ENCODE data around the gene RNF175. TPM values are rescaled to one million over a fixed set of nuclear protein-coding genes. Genes with fewer than 3 reads are reported as not detected.

RNF175 gene
- total and polyA plus RNA-seq, 3 experiments from 2014 or later, result not detected

- Histone ChIP-seq H3K27me3 (ENCODE audit: insufficient read depth, low read length, poor library complexity, severe bottlenecking) (peaks cover 43% of the 10 kb centered on the region), H3K36me3 (ENCODE audit: insufficient read depth, low read length) (no peaks in the 10 kb centered on the region), H3K9me3 (ENCODE audit: low read length) (no peaks in the 10 kb centered on the region), H3K27ac (ENCODE audit: low read depth, low read length) (no peak overlapping the region), H3K4me3 (ENCODE audit: low read length) (no peak overlapping the region), H3K4me1 (ENCODE audit: insufficient read depth, low read length) (peaks cover 40% of the 10 kb centered on the region)
- Mint-ChIP-seq H3K4me3 (peak overlapping the region in 6 of 7 donors; percentile 12 to 78 (median 61)), H3K4me1 (peaks cover 26 to 50% (median 39%) of the 10 kb centered on the region in 3 donors), H3K36me3 (no peaks in the 10 kb centered on the region), H3K27me3 (peaks cover 62 to 84% of the 10 kb centered on the region in 2 donors), H3K27ac (no peak overlapping the region), H3K9me3 (no peaks in the 10 kb centered on the region)
- POLR2A ChIA-PET, result no interaction called here
- CTCF ChIA-PET, result no interaction called here
- no peak for DNase-seq
Measured at GRCh38 chr4:153788051-153788412, 28.2 kb upstream of the RNF175 start.

DNA sequence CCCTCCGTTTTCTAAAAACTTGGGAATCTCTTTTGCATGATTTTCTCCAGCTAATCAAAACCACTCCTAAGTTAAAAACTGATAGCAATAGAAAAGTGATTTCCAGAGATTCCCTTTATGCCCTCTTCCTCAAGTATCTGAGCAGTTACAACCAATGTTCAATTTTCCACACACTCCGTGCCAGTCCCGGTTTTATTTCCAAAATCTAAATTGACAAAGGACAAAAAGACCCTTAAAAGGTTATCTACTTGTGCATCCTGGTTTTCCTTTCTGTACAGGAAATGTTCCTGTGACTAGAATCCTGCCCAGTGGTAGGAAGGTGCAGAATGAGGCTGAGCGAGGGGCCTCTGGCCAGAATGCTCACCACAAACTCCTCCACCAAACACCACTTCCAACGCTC is 27.8 kb upstream of the RNF175 start:
- CTCF ChIA-PET, result no interaction called here
- Mint-ChIP-seq H3K36me3 (no peaks in the 10 kb centered on the region), H3K4me1 (peaks cover 23 to 46% (median 34%) of the 10 kb centered on the region in 3 donors), H3K9me3 (no peaks in the 10 kb centered on the region), H3K4me3 (peak overlapping the region in 2 of 7 donors; percentile 7 to 43), H3K27me3 (peaks cover 59 to 83% of the 10 kb centered on the region in 2 donors), H3K27ac (no peak overlapping the region)
- no peaks in the 10 kb centered on the region for H3K9me3 ChIP-seq (ENCODE audit: low read length)
- H3K27ac ChIP-seq (ENCODE audit: low read depth, low read length), result no peak overlapping the region
- peaks cover 43% of the 10 kb centered on the region for H3K27me3 ChIP-seq (ENCODE audit: insufficient read depth, low read length, poor library complexity, severe bottlenecking)
- no peak overlapping the region for H3K4me3 ChIP-seq (ENCODE audit: low read length)
- H3K4me1 ChIP-seq (ENCODE audit: insufficient read depth, low read length), result peaks cover 35% of the 10 kb centered on the region
- POLR2A ChIA-PET, result no interaction called here
- no peak for DNase-seq
- no peaks in the 10 kb centered on the region for H3K36me3 ChIP-seq (ENCODE audit: insufficient read depth, low read length)

DNA sequence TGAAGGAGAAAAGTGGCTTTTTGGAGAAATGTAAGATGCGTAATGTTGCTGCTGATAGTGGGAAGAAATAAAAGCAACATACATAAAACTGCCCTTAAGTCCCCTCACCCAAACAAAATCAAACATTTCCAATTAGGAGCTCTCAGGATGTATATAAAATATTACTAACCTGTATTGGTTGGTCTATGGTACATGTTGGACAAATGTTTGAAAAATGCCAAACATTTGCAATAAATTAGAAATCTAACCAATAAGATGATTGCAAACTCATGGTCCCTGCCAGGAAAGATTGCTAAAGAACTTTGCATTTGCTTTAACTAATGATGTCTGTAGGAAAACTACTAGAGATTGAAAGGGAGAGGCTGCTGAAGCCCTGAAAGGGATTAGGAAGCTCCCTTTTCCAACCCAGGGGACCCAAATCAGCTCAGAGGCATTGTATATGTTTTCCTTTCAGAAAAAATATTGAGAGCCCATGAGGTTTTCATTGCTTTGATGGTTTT is 27.3 kb upstream of the RNF175 start:
- DNase-seq, result no peak
- Histone ChIP-seq H3K4me1 (ENCODE audit: insufficient read depth, low read length) (peaks cover 30% of the 10 kb centered on the region), H3K36me3 (ENCODE audit: insufficient read depth, low read length) (no peaks in the 10 kb centered on the region), H3K9me3 (ENCODE audit: low read length) (no peaks in the 10 kb centered on the region), H3K27ac (ENCODE audit: low read depth, low read length) (no peak overlapping the region), H3K27me3 (ENCODE audit: insufficient read depth, low read length, poor library complexity, severe bottlenecking) (peaks cover 38% of the 10 kb centered on the region), H3K4me3 (ENCODE audit: low read length) (no peak overlapping the region)
- ChIA-PET POLR2A (no interaction called here), CTCF (no interaction called here)
- Mint-ChIP-seq H3K27me3 (peaks cover 56 to 83% of the 10 kb centered on the region in 2 donors), H3K36me3 (no peaks in the 10 kb centered on the region), H3K9me3 (no peaks in the 10 kb centered on the region), H3K27ac (no peak overlapping the region), H3K4me3 (no peak overlapping the region), H3K4me1 (peaks cover 21 to 41% (median 30%) of the 10 kb centered on the region in 3 donors)

DNA sequence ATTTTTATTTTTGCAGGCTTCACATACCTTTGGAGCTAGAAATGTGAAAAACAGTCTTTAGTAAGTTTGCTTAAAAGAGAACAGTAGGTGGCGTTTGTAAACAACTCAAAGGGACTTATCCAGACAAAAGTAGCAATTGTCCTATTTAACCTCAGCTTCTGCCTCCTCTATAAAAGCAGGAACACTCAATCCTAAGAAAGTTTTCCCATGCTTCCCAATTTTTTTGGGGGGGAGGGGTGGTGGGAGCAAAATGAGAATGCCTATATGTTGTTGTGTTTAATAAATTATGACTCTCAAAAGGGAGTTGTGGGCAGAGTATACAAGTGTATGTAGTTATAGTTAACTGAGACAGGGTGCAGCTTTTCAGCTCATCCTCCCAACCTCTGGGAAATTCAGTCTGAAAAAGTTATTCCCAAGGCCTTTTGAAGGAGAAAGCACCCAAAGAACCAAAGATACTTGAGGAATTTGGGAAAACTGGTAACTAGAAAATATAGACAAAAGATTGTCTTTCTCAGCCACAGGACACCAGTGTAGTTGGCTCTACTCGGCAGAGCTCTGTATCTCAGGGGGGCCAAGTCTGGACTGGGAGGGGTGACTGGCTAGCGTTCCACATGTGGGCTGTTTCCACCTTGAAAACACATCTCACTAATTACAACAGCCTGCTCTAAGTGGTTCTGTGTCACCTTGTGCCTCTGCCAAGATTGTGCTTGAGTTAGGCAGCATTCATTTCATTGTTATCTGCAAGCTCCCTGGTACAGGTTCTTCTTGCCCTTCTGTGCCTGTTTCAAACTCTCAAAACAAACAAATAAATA is 26.3 kb upstream of the RNF175 start:
- DNase-seq, result no peak
- H3K27ac Mint-ChIP-seq, result no peak overlapping the region
- ChIA-PET CTCF (interaction anchor here (0.8 to 1.2 kb wide), 4 partner anchors 20 to 215 kb away, joined by 3 read pairs; no protein-coding TSS in a partner anchor), POLR2A (no interaction called here)
- Histone ChIP-seq H3K4me1 (ENCODE audit: insufficient read depth, low read length) (peaks cover 20% of the 10 kb centered on the region), H3K27ac (ENCODE audit: low read depth, low read length) (no peak overlapping the region), H3K9me3 (ENCODE audit: low read length) (no peaks in the 10 kb centered on the region), H3K36me3 (ENCODE audit: insufficient read depth, low read length) (no peaks in the 10 kb centered on the region), H3K27me3 (ENCODE audit: insufficient read depth, low read length, poor library complexity, severe bottlenecking) (peaks cover 28% of the 10 kb centered on the region), H3K4me3 (ENCODE audit: low read length) (no peak overlapping the region)
- H3K36me3 Mint-ChIP-seq, result no peaks in the 10 kb centered on the region
- H3K4me3 Mint-ChIP-seq, result no peak overlapping the region
- H3K27me3 Mint-ChIP-seq, result peaks cover 48 to 83% of the 10 kb centered on the region in 2 donors
- H3K4me1 Mint-ChIP-seq, result peaks cover 11 to 31% (median 20%) of the 10 kb centered on the region in 3 donors
- H3K9me3 Mint-ChIP-seq, result no peaks in the 10 kb centered on the region

DNA sequence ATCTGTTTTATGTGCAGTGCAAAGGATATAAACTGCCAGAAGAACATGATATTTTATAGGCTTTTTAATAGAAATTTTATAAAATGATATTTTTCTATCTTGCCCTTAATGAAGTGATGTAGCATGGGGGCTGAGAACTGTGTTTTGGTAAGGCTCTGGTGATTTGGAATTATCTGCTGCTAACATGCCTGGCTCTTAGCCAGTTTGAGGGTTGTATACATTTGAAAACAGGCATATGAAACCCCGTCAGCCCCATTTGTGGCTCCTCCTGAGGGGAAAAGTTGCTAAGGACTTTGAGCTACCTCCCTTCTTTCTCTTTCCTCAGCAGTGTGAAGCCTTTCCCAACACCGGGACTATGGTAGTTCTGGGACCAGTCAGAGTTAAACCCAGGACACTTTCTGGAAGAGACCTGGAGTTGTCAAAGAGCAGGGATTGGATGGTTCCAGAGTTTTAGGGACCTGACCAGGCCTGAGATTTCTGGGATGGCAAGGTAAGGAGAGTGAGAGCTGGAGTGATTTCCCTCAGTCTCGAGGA is 24.4 kb upstream of the RNF175 start:
- Histone ChIP-seq H3K27me3 (ENCODE audit: insufficient read depth, low read length, poor library complexity, severe bottlenecking) (peaks cover 15% of the 10 kb centered on the region), H3K9me3 (ENCODE audit: low read length) (no peaks in the 10 kb centered on the region), H3K4me1 (ENCODE audit: insufficient read depth, low read length) (peaks cover 5% of the 10 kb centered on the region), H3K4me3 (ENCODE audit: low read length) (no peak overlapping the region), H3K27ac (ENCODE audit: low read depth, low read length) (no peak overlapping the region), H3K36me3 (ENCODE audit: insufficient read depth, low read length) (no peaks in the 10 kb centered on the region)
- Mint-ChIP-seq H3K4me3 (no peak overlapping the region), H3K36me3 (no peaks in the 10 kb centered on the region), H3K4me1 (peaks cover 7 to 16% (median 8%) of the 10 kb centered on the region in 3 donors), H3K9me3 (no peaks in the 10 kb centered on the region), H3K27me3 (peaks cover 32 to 87% of the 10 kb centered on the region in 2 donors), H3K27ac (no peak overlapping the region)
- CTCF ChIA-PET, result interaction anchor here (1.4 kb wide), 1 partner anchor 11 kb away, joined by 4 read pairs; no protein-coding TSS in a partner anchor
- POLR2A ChIA-PET, result no interaction called here
- no peak for DNase-seq

DNA sequence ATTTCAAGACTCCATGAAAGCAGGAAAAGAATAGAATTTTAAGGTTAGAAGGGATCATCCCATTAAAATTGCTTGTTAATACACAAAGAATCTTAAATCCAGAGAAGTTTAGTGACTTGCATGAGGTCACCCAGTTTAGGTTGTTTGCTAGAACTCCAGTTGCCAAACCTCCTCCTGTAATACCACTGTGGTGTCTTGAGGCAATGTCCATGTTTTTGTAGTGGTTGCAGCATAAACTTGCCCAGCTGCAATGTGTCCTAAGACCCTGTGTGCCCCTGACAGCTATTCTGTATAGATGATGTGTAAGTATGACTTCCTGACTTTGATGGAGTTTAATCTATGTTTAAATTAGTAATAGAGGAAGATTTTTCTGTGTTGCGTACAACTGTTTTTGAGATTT is 22.8 kb upstream of the RNF175 start:
- no peak overlapping the region for H3K27ac ChIP-seq (ENCODE audit: low read depth, low read length)
- H3K36me3 Mint-ChIP-seq, result no peaks in the 10 kb centered on the region
- no peaks in the 10 kb centered on the region for H3K36me3 ChIP-seq (ENCODE audit: insufficient read depth, low read length)
- H3K4me3 ChIP-seq (ENCODE audit: low read length), result no peak overlapping the region
- no peak overlapping the region for H3K4me3 Mint-ChIP-seq
- H3K9me3 Mint-ChIP-seq, result peaks cover 0 to 6% (median 0%) of the 10 kb centered on the region in 5 donors
- ChIA-PET POLR2A (no interaction called here), CTCF (interaction anchor here (1.0 kb wide), 1 partner anchor 8 kb away, joined by 3 read pairs; no protein-coding TSS in a partner anchor)
- no peaks in the 10 kb centered on the region for H3K4me1 ChIP-seq (ENCODE audit: insufficient read depth, low read length)
- H3K27me3 ChIP-seq (ENCODE audit: insufficient read depth, low read length, poor library complexity, severe bottlenecking), result peaks cover 12% of the 10 kb centered on the region
- H3K4me1 Mint-ChIP-seq, result peaks cover 0 to 3% (median 0%) of the 10 kb centered on the region in 3 donors
- H3K9me3 ChIP-seq (ENCODE audit: low read length), result no peaks in the 10 kb centered on the region
- no peak for DNase-seq
- no peak overlapping the region for H3K27ac Mint-ChIP-seq
- H3K27me3 Mint-ChIP-seq, result peaks cover 21 to 86% of the 10 kb centered on the region in 2 donors

DNA sequence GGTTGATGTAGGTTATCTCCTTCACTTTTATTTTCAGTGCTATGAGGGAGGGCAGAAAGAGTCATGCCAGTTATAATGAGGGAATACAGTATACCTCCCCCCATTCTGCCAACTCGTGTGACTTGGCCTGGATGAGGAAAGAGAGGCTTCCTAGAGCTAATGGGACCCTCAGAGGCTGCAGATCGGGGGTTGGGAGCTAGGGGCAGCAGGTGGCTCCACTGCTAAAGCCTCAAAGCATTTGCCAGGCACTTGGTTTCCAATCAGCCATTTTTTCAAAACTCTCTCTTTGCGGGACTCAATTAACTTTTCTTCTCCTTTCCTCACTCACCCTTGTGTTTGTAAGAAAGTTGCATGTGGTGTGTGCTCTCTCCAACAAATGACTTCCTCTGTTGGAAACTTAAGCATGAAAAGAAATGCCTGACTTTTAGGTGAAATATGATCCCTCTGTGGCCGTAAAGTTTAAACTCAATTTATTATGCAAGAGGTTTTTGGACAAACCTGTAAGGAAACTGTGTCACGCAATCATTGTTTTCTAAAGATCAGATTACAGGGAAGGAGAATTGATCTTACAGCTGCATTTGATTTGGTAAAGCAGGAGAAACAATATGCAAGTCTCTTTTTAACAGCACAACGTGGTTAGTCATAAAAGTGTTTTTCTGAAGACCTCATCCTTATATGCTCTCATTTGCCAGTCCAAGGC is 22.0 kb upstream of the RNF175 start:
- peaks cover 4% of the 10 kb centered on the region for H3K27me3 ChIP-seq (ENCODE audit: insufficient read depth, low read length, poor library complexity, severe bottlenecking)
- H3K4me1 ChIP-seq (ENCODE audit: insufficient read depth, low read length), result no peaks in the 10 kb centered on the region
- DNase-seq, result no peak
- CTCF ChIA-PET, result interaction anchor here (1.0 kb wide), 1 partner anchor 9 kb away, joined by 3 read pairs; no protein-coding TSS in a partner anchor
- no peak overlapping the region for H3K4me3 ChIP-seq (ENCODE audit: low read length)
- H3K36me3 Mint-ChIP-seq, result no peaks in the 10 kb centered on the region
- no peak overlapping the region for H3K27ac Mint-ChIP-seq
- no peaks in the 10 kb centered on the region for H3K9me3 ChIP-seq (ENCODE audit: low read length)
- H3K4me3 Mint-ChIP-seq, result no peak overlapping the region
- H3K4me1 Mint-ChIP-seq, result no peaks in the 10 kb centered on the region
- no peak overlapping the region for H3K27ac ChIP-seq (ENCODE audit: low read depth, low read length)
- no peaks in the 10 kb centered on the region for H3K36me3 ChIP-seq (ENCODE audit: insufficient read depth, low read length)
- H3K27me3 Mint-ChIP-seq, result peaks cover 15 to 85% of the 10 kb centered on the region in 2 donors
- peaks cover 0 to 6% (median 0%) of the 10 kb centered on the region in 5 donors for H3K9me3 Mint-ChIP-seq
- POLR2A ChIA-PET, result no interaction called here

DNA sequence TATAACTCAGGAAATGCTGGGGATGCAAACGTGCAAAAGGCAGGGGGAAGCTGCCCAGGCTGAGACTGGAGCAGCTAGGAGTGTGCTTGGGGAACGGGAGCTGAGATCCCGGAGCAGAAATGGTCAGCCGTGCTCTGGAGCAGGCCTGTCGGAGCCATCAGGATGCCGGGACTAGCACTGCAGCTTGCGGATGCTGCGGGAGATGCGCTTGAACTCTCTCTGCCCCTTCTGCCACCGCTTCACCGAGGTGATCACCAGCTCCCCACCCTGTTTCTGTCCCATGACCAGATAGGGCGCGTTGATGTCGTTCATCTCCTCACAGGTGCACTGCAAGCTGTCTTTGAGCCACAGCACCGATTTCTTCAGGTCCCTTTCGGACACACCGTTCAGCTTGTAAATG is 21.5 kb upstream of the RNF175 start:
- Mint-ChIP-seq H3K27me3 (peaks cover 15 to 85% of the 10 kb centered on the region in 2 donors), H3K9me3 (peaks cover 0 to 6% (median 0%) of the 10 kb centered on the region in 5 donors), H3K4me3 (no peak overlapping the region), H3K27ac (no peak overlapping the region), H3K4me1 (no peaks in the 10 kb centered on the region), H3K36me3 (no peaks in the 10 kb centered on the region)
- H3K4me3 ChIP-seq (ENCODE audit: low read length), result no peak overlapping the region
- H3K9me3 ChIP-seq (ENCODE audit: low read length), result no peaks in the 10 kb centered on the region
- H3K4me1 ChIP-seq (ENCODE audit: insufficient read depth, low read length), result no peaks in the 10 kb centered on the region
- H3K36me3 ChIP-seq (ENCODE audit: insufficient read depth, low read length), result no peaks in the 10 kb centered on the region
- ChIA-PET CTCF (no interaction called here), POLR2A (no interaction called here)
- no peak overlapping the region for H3K27ac ChIP-seq (ENCODE audit: low read depth, low read length)
- no peak for DNase-seq
- H3K27me3 ChIP-seq (ENCODE audit: insufficient read depth, low read length, poor library complexity, severe bottlenecking), result peaks cover 4% of the 10 kb centered on the region
